IPS-20b (cell line): ENCODE data around the gene RPP14.

Experiments
- H3K27ac ChIP-seq: one replicate; pipeline ENCODE4 v1.5.1; 2013; ENCODE audit warnings: low read length
- H3K27me3 ChIP-seq: 2 replicates; pipeline ENCODE4 v1.6.1; 2013; ENCODE audit warnings: mild to moderate bottlenecking, low read length, inconsistent platforms; ENCODE audit not compliant: insufficient read depth
- H3K36me3 ChIP-seq: 2 replicates; pipeline ENCODE4 v1.6.1; 2013; ENCODE audit warnings: low read depth, mild to moderate bottlenecking, inconsistent platforms, low read length, moderate library complexity; ENCODE audit not compliant: insufficient read depth
- H3K4me1 ChIP-seq: 2 replicates; pipeline ENCODE4 v1.6.1; 2013; ENCODE audit warnings: mild to moderate bottlenecking, control low read depth, inconsistent platforms, low read length, moderate library complexity; ENCODE audit not compliant: insufficient read depth
- H3K4me3 ChIP-seq: 2 replicates; pipeline ENCODE4 v1.5.1; 2013; ENCODE audit warnings: mild to moderate bottlenecking, low read length, inconsistent platforms
- H3K9ac ChIP-seq: 2 replicates; pipeline ENCODE4 v1.6.1; 2013; ENCODE audit warnings: low read depth, mild to moderate bottlenecking, inconsistent platforms, low read length, moderate library complexity
- H3K9me3 ChIP-seq: 2 replicates; pipeline ENCODE4 v1.6.1; 2013; ENCODE audit warnings: mild to moderate bottlenecking, low read depth, low read length, inconsistent platforms; ENCODE audit not compliant: insufficient read depth

RPP14 gene

GRCh38 chr3:58351920-58352319, 45.9 kb downstream of the RPP14 start:
- Histone ChIP-seq H3K36me3 (no peaks in the 10 kb centered on the region), H3K27ac (no peak overlapping the region), H3K4me1 (peaks cover 8% of the 10 kb centered on the region; the same call in 1 of the 2 replicates), H3K27me3 (no peaks in the 10 kb centered on the region), H3K9ac (no peak overlapping the region), H3K4me3 (no peak overlapping the region), H3K9me3 (no peaks in the 10 kb centered on the region)

- Histone ChIP-seq H3K4me1 (peaks cover 8% of the 10 kb centered on the region; the same call in 1 of the 2 replicates), H3K36me3 (no peaks in the 10 kb centered on the region), H3K27me3 (no peaks in the 10 kb centered on the region), H3K9ac (no peak overlapping the region), H3K27ac (no peak overlapping the region), H3K9me3 (no peaks in the 10 kb centered on the region), H3K4me3 (no peak overlapping the region)
Observed at GRCh38 chr3:58352626-58353025, 46.6 kb downstream of the RPP14 start.

DNA sequence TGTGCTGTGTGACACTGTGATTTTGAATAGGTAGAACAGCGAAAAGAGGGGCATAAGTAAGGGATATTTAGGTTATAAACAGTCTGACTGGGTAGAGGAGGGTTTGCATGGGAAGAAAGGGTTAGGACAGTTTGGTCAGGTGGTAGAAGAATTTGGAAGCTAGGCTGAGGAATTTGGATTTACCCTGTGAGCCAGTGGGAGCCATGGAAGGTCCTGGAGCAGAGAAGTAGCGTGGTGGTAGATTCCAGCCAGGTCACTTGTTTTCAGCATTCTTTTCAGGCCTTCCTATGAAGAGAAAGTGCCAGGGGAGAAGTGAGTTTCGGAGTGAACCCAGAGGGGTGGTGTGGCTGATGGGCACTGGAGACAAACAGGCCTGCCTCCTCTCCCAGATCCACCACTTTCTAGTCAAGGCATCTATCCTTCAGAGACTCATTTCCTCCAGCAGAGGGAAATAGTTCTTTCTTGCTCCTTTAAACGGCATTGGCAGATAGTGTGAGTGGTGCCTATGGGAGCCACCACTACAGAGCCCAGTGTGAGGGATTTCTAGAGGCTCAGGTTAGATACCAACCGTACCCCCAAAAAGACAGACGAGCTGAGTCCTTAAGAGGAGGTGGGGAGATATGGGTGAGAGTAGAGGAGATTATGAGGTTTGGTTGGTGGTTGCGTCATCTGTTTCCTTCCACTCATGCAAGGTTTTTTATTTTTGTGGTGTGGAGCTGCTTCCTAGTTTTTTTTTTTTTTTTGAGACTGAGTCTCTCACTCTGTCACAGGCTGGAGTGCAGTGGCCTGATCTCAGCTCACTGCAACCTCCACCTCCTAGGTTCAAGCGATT, 47.9 kb downstream of the RPP14 start:
- H3K9me3 ChIP-seq: no peaks in the 10 kb centered on the region
- peaks cover 8% of the 10 kb centered on the region; the same call in 1 of the 2 replicates for H3K4me1 ChIP-seq
- no peak overlapping the region for H3K4me3 ChIP-seq
- H3K27me3 ChIP-seq: no peaks in the 10 kb centered on the region
- H3K36me3 ChIP-seq: no peaks in the 10 kb centered on the region
- no peak overlapping the region for H3K9ac ChIP-seq
- H3K27ac ChIP-seq: no peak overlapping the region

- no peak overlapping the region for H3K9ac ChIP-seq
- H3K27ac ChIP-seq: no peak overlapping the region
- H3K9me3 ChIP-seq: no peaks in the 10 kb centered on the region
- peaks cover 8% of the 10 kb centered on the region; the same call in 1 of the 2 replicates for H3K4me1 ChIP-seq
- no peak overlapping the region for H3K4me3 ChIP-seq
- no peaks in the 10 kb centered on the region for H3K27me3 ChIP-seq
- H3K36me3 ChIP-seq: no peaks in the 10 kb centered on the region
Observed at GRCh38 chr3:58355179-58355578, 49.1 kb downstream of the RPP14 start.

DNA sequence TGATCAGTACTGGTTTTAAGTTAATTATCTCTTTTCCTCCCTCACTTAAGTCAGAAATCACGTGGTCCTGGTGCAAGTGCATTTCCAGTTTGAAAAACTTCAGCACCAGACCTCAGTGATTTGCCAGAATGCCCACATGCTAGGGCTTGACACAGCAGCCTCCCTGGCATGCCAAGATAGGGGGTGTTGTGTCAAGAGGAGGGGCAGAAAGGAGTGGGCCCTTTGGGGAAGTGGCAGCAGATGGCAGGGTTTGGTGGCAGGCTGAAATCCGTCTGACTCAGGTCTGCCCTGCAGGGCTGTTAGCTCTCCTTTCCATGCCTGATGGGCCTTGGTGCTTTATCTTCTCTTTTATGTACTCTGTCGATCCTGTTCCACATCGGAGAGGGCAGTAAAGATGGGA, 50.0 kb downstream of the RPP14 start:
- Histone ChIP-seq H3K27me3 (no peaks in the 10 kb centered on the region), H3K4me3 (no peak overlapping the region), H3K9me3 (no peaks in the 10 kb centered on the region), H3K4me1 (peaks cover 8% of the 10 kb centered on the region; the same call in 1 of the 2 replicates), H3K36me3 (no peaks in the 10 kb centered on the region), H3K27ac (no peak overlapping the region), H3K9ac (no peak overlapping the region)

DNA sequence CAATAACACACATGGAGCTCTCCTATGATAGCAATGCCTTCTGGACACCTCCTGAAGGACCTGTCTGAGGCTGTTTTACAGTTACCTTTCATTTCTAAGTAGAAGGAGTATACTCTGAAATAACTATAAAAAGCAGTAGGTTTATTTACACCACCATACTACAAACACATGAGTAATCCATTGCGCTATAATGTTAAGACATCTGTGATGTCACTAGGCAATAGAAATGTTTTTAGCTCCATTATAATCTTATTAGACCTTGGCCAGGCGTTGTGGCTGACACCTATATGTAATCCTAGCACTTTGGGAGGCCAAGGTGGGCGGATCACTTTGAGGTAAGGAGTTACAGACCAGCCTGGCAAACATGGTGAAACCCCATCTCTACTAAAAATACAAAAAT, 51.4 kb downstream of the RPP14 start:
- Histone ChIP-seq H3K27me3 (no peaks in the 10 kb centered on the region), H3K9me3 (no peaks in the 10 kb centered on the region), H3K4me1 (peaks cover under 1% of the 10 kb centered on the region; the same call in 1 of the 2 replicates), H3K27ac (no peak overlapping the region), H3K9ac (no peak overlapping the region), H3K4me3 (no peak overlapping the region), H3K36me3 (no peaks in the 10 kb centered on the region)

- Histone ChIP-seq H3K9ac (no peak overlapping the region), H3K9me3 (no peaks in the 10 kb centered on the region), H3K4me1 (no peaks in the 10 kb centered on the region), H3K36me3 (no peaks in the 10 kb centered on the region), H3K27ac (no peak overlapping the region), H3K27me3 (no peaks in the 10 kb centered on the region), H3K4me3 (no peak overlapping the region)
Observed at GRCh38 chr3:58358092-58358491, 52.0 kb downstream of the RPP14 start.

DNA sequence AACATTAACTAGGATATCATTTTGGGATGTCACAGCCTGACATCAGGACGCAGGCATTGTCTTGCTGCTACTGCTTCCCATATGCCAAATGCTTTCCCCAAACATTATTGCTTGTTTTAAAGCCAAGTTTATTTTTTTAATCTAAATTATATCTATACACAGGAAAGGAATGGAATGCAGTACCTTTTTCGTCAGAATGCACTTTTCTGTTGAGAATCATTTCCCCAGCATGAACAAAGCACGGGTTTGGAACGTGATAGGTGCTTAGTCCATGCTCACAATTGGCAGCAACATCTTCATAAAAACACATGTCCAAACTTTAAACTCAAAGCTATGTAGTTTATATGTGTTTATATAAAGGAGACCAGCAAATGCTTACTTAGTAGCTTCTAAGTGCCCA, 52.8 kb downstream of the RPP14 start:
- Histone ChIP-seq H3K4me3 (no peak overlapping the region), H3K9me3 (no peaks in the 10 kb centered on the region), H3K4me1 (no peaks in the 10 kb centered on the region), H3K9ac (no peak overlapping the region), H3K27ac (no peak overlapping the region), H3K36me3 (no peaks in the 10 kb centered on the region), H3K27me3 (no peaks in the 10 kb centered on the region)

DNA sequence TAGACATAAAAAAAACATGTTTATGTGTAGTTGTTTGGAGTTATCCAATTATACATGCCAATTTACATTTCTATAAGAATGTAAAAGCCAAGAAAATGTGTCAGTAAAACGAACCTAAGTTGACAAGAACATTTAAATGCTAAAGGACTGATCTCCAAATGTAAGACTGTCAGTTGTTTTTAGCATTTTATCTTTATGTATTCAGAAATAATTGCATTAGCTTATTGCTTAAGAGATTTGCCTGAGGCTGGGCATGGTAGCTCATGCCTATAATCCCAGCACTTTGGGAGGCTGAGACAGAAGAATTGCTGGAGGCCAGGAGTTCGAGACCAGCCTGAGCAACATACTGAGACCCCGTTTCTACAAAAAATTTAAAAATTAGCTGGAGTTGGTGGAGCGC, 53.6 kb downstream of the RPP14 start:
- Histone ChIP-seq H3K4me1 (no peaks in the 10 kb centered on the region), H3K9ac (no peak overlapping the region), H3K27ac (no peak overlapping the region), H3K27me3 (no peaks in the 10 kb centered on the region), H3K9me3 (no peaks in the 10 kb centered on the region), H3K36me3 (no peaks in the 10 kb centered on the region), H3K4me3 (no peak overlapping the region)

- Histone ChIP-seq H3K9me3 (no peaks in the 10 kb centered on the region), H3K36me3 (no peaks in the 10 kb centered on the region), H3K9ac (no peak overlapping the region), H3K4me3 (no peak overlapping the region), H3K27ac (no peak overlapping the region), H3K27me3 (no peaks in the 10 kb centered on the region), H3K4me1 (no peaks in the 10 kb centered on the region; the same call in 1 of the 2 replicates)
Observed at GRCh38 chr3:58361866-58362265, 55.8 kb downstream of the RPP14 start.

- Histone ChIP-seq H3K9ac (no peak overlapping the region), H3K27me3 (no peaks in the 10 kb centered on the region), H3K27ac (no peak overlapping the region), H3K36me3 (no peaks in the 10 kb centered on the region), H3K4me3 (no peak overlapping the region), H3K4me1 (no peaks in the 10 kb centered on the region; the same call in 1 of the 2 replicates), H3K9me3 (no peaks in the 10 kb centered on the region)
Observed at GRCh38 chr3:58366699-58367098, 60.7 kb downstream of the RPP14 start.

GRCh38 chr3:58369038-58369437, 63.0 kb downstream of the RPP14 start:
- H3K9me3 ChIP-seq: no peaks in the 10 kb centered on the region
- H3K9ac ChIP-seq: no peak overlapping the region
- no peak overlapping the region for H3K27ac ChIP-seq
- no peaks in the 10 kb centered on the region; the same call in 1 of the 2 replicates for H3K4me1 ChIP-seq
- no peak overlapping the region for H3K4me3 ChIP-seq
- H3K36me3 ChIP-seq: no peaks in the 10 kb centered on the region
- H3K27me3 ChIP-seq: no peaks in the 10 kb centered on the region
